ENCODE results near the gene EFCC1. TPM values are rescaled to one million over a fixed set of nuclear protein-coding genes. Genes with fewer than 3 reads are reported as not detected.

The EFCC1 gene, protein sequence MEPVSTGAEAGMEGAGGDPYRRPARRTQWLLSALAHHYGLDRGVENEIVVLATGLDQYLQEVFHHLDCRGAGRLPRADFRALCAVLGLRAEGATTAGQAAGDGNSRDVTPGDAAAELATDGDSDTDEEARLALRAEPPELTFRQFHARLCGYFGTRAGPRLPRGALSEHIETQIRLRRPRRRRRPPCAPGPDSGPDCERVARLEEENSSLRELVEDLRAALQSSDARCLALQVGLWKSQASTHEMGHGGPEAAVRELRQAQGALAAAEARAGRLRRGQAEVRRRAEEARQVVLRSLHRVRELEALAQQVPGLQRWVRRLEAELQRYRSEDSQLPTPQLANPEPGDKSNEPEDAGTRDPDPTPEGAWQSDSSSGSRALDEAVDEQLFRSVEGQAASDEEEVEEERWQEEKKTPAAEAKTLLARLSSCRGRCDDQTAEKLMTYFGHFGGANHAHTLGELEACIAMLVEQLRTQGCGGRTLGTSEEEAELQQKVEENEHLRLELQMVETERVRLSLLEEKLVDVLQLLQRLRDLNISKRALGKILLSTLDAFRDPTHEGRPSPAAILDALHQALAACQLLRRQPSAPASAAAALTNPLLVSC
- total RNA-seq (2021; fragmentation: NEBNext Ultra II Directional; extraction: Animal tissue kit (Norgen Biotek cat#: 25700)) (0.37 and 0.44 TPM in 2 replicates), polyA plus RNA-seq (2011; rRNA removed) (0.14 and 0.30 TPM in 2 replicates), polyA minus RNA-seq (2011; rRNA and poly(A)+ RNA removed) (0.32 and 0.41 TPM in 2 replicates)
- polyA plus RNA-seq (2011; cell fraction: cytosol; rRNA removed), result 0.18 TPM
- polyA plus RNA-seq (2011; cell fraction: nucleus; rRNA removed), result 0.40 TPM
- polyA plus RNA-seq (2012, experiment 1 of 2), result 0.08 to 0.13 TPM in 2 of 4 replicates, not detected in the others
- 0.10 TPM for polyA plus RNA-seq (2012, experiment 2 of 2)
- 0.02 TPM for polyA plus RNA-seq (2013, experiment 1 of 2)
- 0.07 TPM for polyA plus RNA-seq (2013, experiment 2 of 2)
- polyA minus RNA-seq (2011; cell fraction: cytosol; rRNA and poly(A)+ RNA removed), result not detected
- polyA minus RNA-seq (2011; cell fraction: nucleus; rRNA and poly(A)+ RNA removed), result 0.20 TPM
- long read RNA-seq, experiment 1, partial matches to known transcripts, result 2 of 2 reads
- long read RNA-seq, experiment 1, other reads (novel, unspliced or antisense), result 0 of 2 reads
- long read RNA-seq, experiment 2, result 0 reads

DNA sequence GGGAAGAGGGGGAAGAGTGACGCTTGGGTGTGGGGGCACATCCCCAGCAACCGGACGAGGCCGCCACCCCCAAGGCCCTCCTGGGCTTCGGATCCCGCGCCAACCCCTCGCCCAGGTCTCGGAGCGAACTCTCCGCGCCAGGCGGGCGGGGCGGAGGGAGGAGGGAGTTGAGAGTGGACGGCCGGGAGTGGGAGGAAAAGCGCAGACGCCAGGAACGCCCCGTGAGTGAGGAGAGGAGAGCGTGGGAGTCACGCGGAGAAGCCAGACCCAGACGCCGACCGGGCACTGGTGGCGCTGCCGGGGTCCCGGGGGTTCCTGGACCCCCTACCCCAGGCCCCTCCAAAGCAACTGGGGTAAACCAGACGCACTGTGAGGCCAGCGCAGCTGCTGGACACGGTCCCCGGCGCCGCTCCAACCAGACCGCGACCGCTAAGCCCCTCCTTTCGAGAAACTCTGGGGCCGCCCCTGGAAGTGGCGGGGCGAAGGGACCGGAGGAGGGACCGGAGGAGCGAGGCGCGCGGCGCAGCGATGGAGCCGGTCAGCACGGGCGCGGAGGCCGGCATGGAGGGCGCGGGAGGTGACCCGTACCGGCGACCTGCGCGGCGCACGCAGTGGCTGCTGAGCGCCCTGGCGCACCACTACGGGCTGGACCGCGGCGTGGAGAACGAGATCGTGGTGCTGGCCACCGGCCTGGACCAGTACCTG, at the start of gene EFCC1:
TSS of gene EFCC1 (plus strand) at position 204 of the 705 bp plus-strand sequence. CDS start at position 529, 325 bp downstream.
- ChIA-PET POLR2A (ENCODE audit: partially characterized antibody) (interaction anchor here (0.5 to 4.4 kb wide), 3 partner anchors 7 to 141 kb away, joined by 3 to 13 read pairs (median 5); partner anchors contain the start of gene CFAP92), CTCF (ENCODE audit: partially characterized antibody) (interaction anchor here (1.1 to 6.0 kb wide), 6 partner anchors 14 to 382 kb away, joined by 3 to 40 read pairs (median 8); no protein-coding TSS in a partner anchor)
- no peak within 1 kb of the TSS for H3K14ac ChIP-seq (ENCODE audit: insufficient read length)
- no peaks in the 10 kb centered on the region for H3K79me2 ChIP-seq (ENCODE audit: control insufficient read depth in 1 of 2, insufficient read depth in 2 of 2, low read length in 2 of 2)
- H2BK5ac ChIP-seq (ENCODE audit: low read depth, low read length), result no peak within 1 kb of the TSS
- H3K4me2 ChIP-seq (ENCODE audit: insufficient read depth in 1 of 2, low read depth in 2 of 2, low read length in 2 of 2), result peak within 1 kb of the TSS; percentile 91
- no peak within 1 kb of the TSS; the same call in 1 of the 2 replicates for H3K18ac ChIP-seq (ENCODE audit: extremely low read depth, low read length)
- peaks cover 7 to 21% (median 15%) of the 10 kb centered on the region in 4 experiments for H3K4me1 ChIP-seq (replicated peaks in 1 of 4; ENCODE audit: control insufficient read depth in 3 of 4, insufficient read depth in 4 of 4, low read length in 3 of 4)
- H3K23me2 ChIP-seq (ENCODE audit: low read depth, low read length), result peaks cover 21% of the 10 kb centered on the region; the same call in 1 of the 2 replicates
- H3K27ac ChIP-seq (ENCODE audit: low read depth, low read length), result no peak within 1 kb of the TSS
- H4K8ac ChIP-seq (ENCODE audit: extremely low read depth, insufficient read depth, low read length), result peak within 1 kb of the TSS; percentile 81
- no peak for FAIRE-seq
- DNase-seq (ENCODE audit: low read depth in 1 of 2, low spot score in 2 of 2), result peak in 1 of 2 experiments; percentile 83
- peak within 1 kb of the TSS; percentile 16; the same call in 1 of the 2 replicates for H2BK15ac ChIP-seq (ENCODE audit: low read length)
- peak within 1 kb of the TSS; percentile 74; the same call in 1 of the 2 replicates for H2AFZ ChIP-seq (ENCODE audit: low read length)
- 2% methylated on average over 46 of the region's 74 CpGs; no CpG with 5 or more reads in 1 of the 2 experiments for WGBS, 2 experiments (ENCODE audit: extremely low coverage in 1 of 2, insufficient coverage in 1 of 2, insufficient read length in 1 of 2, insufficient replicate concordance in 2 of 2, low coverage in 1 of 2, low lambda C conversion rate in 2 of 2, missing lambda C conversion rate in 1 of 2)
- no peak within 1 kb of the TSS for H4K91ac ChIP-seq (replicated peaks; ENCODE audit: insufficient read length, low read length)
- H2AK5ac ChIP-seq (ENCODE audit: low read depth, low read length), result no peak within 1 kb of the TSS
- no peak within 1 kb of the TSS for H2BK120ac ChIP-seq (replicated peaks; ENCODE audit: low read depth, low read length)
- H3K36me3 ChIP-seq (ENCODE audit: control insufficient read depth in 2 of 4, insufficient read depth in 4 of 4, low read length in 3 of 4), result peaks cover 0 to 13% (median 0%) of the 10 kb centered on the region in 4 experiments; a peak in 1 of 8 replicates
- H3K4me3 ChIP-seq (ENCODE audit: extremely low read depth in 1 of 4, insufficient read depth in 2 of 4, low read depth in 3 of 4, low read length in 4 of 4), result peak within 1 kb of the TSS; percentile 44 to 67 (median 60)
- H2BK20ac ChIP-seq (ENCODE audit: low read length), result no peak within 1 kb of the TSS
- peak within 1 kb of the TSS; percentile 30 for H3K56ac ChIP-seq (replicated peaks; ENCODE audit: insufficient read length, low read depth, low read length)
- no peak within 1 kb of the TSS for H2BK12ac ChIP-seq (ENCODE audit: low read depth, low read length)
- H3K4ac ChIP-seq (replicated peaks; ENCODE audit: insufficient read length, low read depth, low read length), result no peak within 1 kb of the TSS
- H3K79me1 ChIP-seq (ENCODE audit: low read depth, low read length), result no peaks in the 10 kb centered on the region
- H3K23ac ChIP-seq (ENCODE audit: insufficient read length), result peak within 1 kb of the TSS; percentile 70
- peaks cover 52 to 63% (median 55%) of the 10 kb centered on the region in 4 experiments for H3K27me3 ChIP-seq (replicated peaks in 1 of 4; ENCODE audit: control insufficient read depth in 3 of 4, extremely low read depth in 1 of 4, insufficient read depth in 3 of 4, low read length in 3 of 4)
- no peak within 1 kb of the TSS for H3K9ac ChIP-seq (replicated peaks in 1 of 4; ENCODE audit: extremely low read depth in 1 of 4, low read depth in 3 of 4, low read length in 3 of 4)
- H3K9me3 ChIP-seq (ENCODE audit: insufficient read depth in 2 of 2, low read depth in 1 of 2, low read length in 1 of 2), result no peaks in the 10 kb centered on the region
- peaks cover 2 to 9% of the 10 kb centered on the region in 2 experiments for H4K20me1 ChIP-seq (replicated peaks in 1 of 2; ENCODE audit: control insufficient read depth in 1 of 2, insufficient read depth in 2 of 2, low read length in 2 of 2)
- H4K5ac ChIP-seq (ENCODE audit: insufficient read length, low read depth, low read length), result no peak within 1 kb of the TSS
- TF ChIP-seq TAF7 (optimal IDR thresholded peaks at IDR 0.05; ENCODE audit: borderline replicate concordance, low read depth, low read length) (no peak), CBX5 (IDR thresholded peaks at IDR 0.05; ENCODE audit: low read depth, low read length) (no peak), BACH1 (IDR thresholded peaks at IDR 0.05; ENCODE audit: low read length) (no peak), KDM4A (IDR thresholded peaks at IDR 0.05; ENCODE audit: low read depth, low read length, severe bottlenecking) (peak; percentile 65), POLR2A (IDR thresholded peaks at IDR 0.05; ENCODE audit: control extremely low read depth in 1 of 2, low read depth in 2 of 2, low read length in 2 of 2) (no peak), POU5F1 (IDR thresholded peaks at IDR 0.05; ENCODE audit: low read depth, low read length) (no peak)
- TF ChIP-seq, protein P1, sequence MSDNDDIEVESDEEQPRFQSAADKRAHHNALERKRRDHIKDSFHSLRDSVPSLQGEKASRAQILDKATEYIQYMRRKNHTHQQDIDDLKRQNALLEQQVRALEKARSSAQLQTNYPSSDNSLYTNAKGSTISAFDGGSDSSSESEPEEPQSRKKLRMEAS (IDR thresholded peaks at IDR 0.05), result peak; percentile 3; the same call in 1 of the 2 replicates
